GM10248 (cell line): ENCODE results near the gene PRND.
"Not testable (repeated sequence)": the region's sequence is repeated elsewhere in the genome, so short reads cannot be mapped to it uniquely, and the experiment has no call there.

Source experiments
- CTCF ChIA-PET: fragments of 300-600 bp; sonication (Branson Sonifier 250); formaldehyde crosslinking; extraction: SDS; loops from one replicate; lab custom pipeline; 2021; ENCODE audit warnings: antibody characterized with exemption; lab: Yijun Ruan, JAX
- POLR2A ChIA-PET: fragments of 350-650 bp; sonication (Branson Sonifier 250); formaldehyde crosslinking; extraction: SDS; loops from one replicate; lab custom pipeline; 2020; ENCODE audit warnings: antibody characterized with exemption; lab: Yijun Ruan, JAX
- DNase-seq: peaks from one replicate; pipeline ENCODE4 v3.0.0; 2012; ENCODE audit errors: extremely low spot score
- TF ChIP-seq, protein P1 (sequence below): IDR thresholded peaks from 2 replicates; pipeline ENCODE4 v1.5.1; 2012; ENCODE audit warnings: mild to moderate bottlenecking, low read depth; ENCODE audit errors: extremely low read depth, missing control alignments, control extremely low read depth

The PRND gene

DNA sequence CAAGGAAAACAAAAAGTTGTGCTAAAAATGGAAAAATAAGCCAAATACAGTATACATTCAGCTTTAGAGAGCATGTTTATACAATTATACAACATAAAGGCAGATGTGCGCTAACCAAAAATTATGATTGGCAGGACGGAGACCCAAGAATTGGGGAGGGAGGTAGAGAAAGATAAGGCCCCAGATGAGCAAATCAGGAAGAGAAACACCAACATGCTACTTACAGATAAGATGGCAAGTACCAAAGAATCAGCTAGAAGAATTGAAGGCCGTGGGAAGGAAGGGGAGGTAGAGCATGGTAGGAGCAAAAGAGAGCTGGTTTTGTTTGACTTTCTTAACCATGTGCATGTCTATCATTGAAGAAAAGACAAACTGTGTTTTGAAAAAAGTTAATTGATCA lies 45.4 kb downstream of the PRND start:
- CTCF ChIA-PET = interaction anchor here (1.2 to 2.0 kb wide), 3 partner anchors 35 to 334 kb away, joined by 3 to 8 read pairs (median 4); no protein-coding TSS in a partner anchor
- TF ChIP-seq, protein P1, sequence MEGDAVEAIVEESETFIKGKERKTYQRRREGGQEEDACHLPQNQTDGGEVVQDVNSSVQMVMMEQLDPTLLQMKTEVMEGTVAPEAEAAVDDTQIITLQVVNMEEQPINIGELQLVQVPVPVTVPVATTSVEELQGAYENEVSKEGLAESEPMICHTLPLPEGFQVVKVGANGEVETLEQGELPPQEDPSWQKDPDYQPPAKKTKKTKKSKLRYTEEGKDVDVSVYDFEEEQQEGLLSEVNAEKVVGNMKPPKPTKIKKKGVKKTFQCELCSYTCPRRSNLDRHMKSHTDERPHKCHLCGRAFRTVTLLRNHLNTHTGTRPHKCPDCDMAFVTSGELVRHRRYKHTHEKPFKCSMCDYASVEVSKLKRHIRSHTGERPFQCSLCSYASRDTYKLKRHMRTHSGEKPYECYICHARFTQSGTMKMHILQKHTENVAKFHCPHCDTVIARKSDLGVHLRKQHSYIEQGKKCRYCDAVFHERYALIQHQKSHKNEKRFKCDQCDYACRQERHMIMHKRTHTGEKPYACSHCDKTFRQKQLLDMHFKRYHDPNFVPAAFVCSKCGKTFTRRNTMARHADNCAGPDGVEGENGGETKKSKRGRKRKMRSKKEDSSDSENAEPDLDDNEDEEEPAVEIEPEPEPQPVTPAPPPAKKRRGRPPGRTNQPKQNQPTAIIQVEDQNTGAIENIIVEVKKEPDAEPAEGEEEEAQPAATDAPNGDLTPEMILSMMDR = no peak
- no peak for DNase-seq
- POLR2A ChIA-PET = no interaction called here

DNA sequence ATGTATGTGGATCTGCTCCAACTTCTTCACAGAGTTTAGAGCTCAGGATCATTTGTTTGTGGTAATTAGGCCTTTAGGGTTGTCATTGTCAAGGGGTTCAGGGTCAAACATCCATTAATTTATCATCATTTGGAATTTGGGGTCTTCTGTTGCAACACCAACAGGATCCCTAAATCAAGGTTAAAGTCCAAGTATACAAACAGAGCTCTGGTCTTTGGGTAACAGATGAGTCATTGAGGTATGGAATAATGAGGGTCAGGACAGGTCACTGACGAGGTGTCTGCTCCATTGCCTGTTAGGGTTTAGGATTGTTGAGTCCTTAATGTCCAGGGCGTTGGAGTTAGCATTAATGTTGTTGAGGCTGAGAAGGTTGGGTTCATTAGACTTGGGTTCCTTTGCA lies 47.6 kb downstream of the PRND start:
- TF ChIP-seq, protein P1 = no peak
- DNase-seq = no peak
- ChIA-PET CTCF (interaction anchor here (0.9 to 1.2 kb wide), 2 partner anchors 13 to 179 kb away, joined by 3 read pairs; no protein-coding TSS in a partner anchor), POLR2A (no interaction called here)

DNA sequence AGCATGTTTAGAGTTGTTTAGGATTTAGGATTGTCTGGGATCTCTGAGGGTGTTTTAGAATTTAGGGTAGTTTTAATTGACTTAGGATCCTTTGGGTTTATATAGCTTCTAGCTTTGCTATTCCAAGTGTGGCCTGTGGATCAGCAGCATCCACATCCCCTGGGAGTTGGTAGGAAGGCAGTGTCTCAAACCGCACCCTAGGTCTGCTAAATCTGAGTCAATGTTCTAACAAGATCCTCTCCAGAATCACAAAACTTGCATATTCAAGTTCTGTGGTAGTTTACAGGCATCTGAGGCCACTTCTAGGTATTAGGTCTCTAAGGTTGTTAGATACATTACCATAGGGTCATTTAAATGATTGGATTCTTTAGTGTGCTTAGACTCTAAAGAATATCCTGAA lies 48.3 kb downstream of the PRND start:
- DNase-seq = no peak
- ChIA-PET POLR2A (no interaction called here), CTCF (interaction anchor here (1.1 to 1.6 kb wide), 3 partner anchors 12 to 356 kb away, joined by 3 to 4 read pairs (median 3); no protein-coding TSS in a partner anchor)
- TF ChIP-seq, protein P1 = no peak

DNA sequence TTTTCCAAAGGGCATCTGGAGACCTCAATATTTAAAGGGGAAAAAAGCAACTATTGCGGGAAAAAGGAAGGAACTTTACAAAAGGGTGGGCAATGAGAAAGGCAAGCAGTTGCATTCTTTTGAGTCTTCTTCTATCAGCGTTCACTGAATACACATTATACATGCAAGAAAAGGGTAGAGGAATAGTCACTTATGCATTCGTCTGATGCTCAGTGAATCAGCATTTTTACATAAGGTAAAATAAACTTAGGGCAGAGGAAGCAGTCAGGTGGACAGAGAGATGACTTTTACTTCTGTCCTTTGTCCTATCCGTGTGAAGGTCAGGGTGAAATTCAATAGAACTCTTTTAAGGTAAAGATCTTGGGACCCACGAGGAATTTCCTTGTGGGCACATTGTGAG lies 49.3 kb downstream of the PRND start:
- ChIA-PET CTCF (interaction anchor here (1.1 to 2.9 kb wide), 3 partner anchors 14 to 355 kb away, joined by 3 to 10 read pairs (median 4); no protein-coding TSS in a partner anchor), POLR2A (no interaction called here)
- DNase-seq = no peak
- TF ChIP-seq, protein P1 = no peak

DNA sequence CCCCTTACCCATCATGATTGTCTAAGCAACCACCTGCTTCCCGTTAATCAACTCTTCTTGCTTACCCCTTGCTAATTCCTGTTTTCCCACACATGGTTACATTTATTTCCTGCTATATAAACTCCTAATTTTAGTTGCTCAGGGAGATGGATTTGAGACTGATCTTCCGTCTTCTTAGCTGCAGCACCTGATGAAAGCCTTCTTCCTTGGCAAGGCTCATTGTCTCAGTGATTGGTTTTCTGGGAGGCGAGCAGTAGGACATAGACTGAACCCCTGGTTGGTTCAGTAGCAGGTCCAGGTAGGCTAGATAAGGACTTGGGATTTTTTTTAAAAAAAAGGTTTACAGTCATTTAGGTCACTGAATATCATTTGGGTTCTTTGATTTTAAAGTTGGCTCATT lies 50.4 kb downstream of the PRND start:
- POLR2A ChIA-PET = no interaction called here
- CTCF ChIA-PET = interaction anchor here (2.9 kb wide), 1 partner anchor 13 kb away, joined by 10 read pairs; no protein-coding TSS in a partner anchor
- no peak for DNase-seq
- TF ChIP-seq, protein P1 = no peak

DNA sequence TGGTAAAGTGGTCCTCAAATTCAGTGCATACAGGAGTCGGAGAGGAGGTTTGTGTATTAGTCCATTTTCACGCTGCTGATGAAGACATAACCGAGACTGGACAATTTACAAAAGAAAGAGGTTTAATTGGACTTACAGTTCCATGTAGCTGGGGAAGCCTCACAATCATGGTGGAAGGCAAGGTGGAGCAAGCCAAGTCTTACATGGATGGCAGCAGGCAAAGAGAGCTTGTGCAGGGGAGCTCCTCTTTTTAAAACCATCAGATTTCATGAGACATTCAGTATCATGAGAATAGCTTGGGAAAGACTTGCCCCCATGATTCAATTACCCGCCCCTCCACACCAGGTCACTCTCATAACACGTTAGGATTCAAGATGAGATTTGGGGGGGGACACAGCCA lies 51.3 kb downstream of the PRND start:
- POLR2A ChIA-PET, DNase-seq: not testable (repeated sequence)
- CTCF ChIA-PET = interaction anchor here (2.9 kb wide), 1 partner anchor 12 kb away, joined by 10 read pairs; no protein-coding TSS in a partner anchor

DNA sequence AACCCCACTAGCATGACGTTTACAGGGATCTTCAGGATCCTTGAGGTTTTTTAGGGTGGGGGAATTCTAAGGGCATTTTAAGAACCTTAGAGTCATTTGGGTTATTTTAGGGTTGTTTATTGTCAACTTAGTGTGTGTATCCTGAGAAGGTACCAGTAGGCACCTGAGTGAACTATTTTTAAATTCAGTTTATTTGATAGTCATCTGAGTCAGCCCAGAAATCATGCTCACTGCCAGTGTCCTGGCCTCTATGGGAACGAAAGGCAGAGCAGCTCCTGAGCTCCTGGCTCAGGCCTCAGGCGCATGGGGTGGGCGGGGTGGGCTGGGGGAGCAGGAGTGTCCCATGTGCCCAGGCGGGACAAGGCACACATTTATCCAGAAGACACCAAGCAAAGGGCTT lies 52.0 kb downstream of the PRND start:
- POLR2A ChIA-PET = no interaction called here
- TF ChIP-seq, protein P1 = no peak
- no peak for DNase-seq
- CTCF ChIA-PET = no interaction called here
